Fibroblast of lung (primary cell): ENCODE results near the gene MFN2.

ENCODE experiments used
- CTCF ChIP-seq, 2 donors: IDR thresholded peaks in 1 of 2; conservative IDR thresholded peaks in 1 of 2; 1 replicate in 1 of 2; 2 replicates in 1 of 2; pipeline ENCODE4 v1.5.1; 2011 to 2012; ENCODE audit warnings: low read length in 2 of 2, control low read depth in 1 of 2, inconsistent platforms in 1 of 2, low read depth in 1 of 2, mild to moderate bottlenecking in 1 of 2
- EZH2 ChIP-seq: IDR thresholded peaks from 2 replicates; pipeline ENCODE4 v1.5.1; 2012; ENCODE audit warnings: low read length, control low read depth, mild to moderate bottlenecking; ENCODE audit errors: missing control alignments

- TF ChIP-seq CTCF (conservative IDR thresholded peaks at IDR 0.05 in 1 of 2, IDR thresholded peaks at IDR 0.05 in 1 of 2; ENCODE audit: low read depth in 1 of 2, low read length in 2 of 2) (no peak), EZH2 (no peak)
Measured at GRCh38 chr1:12056331-12056841, 76.1 kb downstream of the MFN2 start.
